ENCODE results near the gene TLR1.
"Not testable (repeated sequence)": the region's sequence is repeated elsewhere in the genome, so short reads cannot be mapped to it uniquely, and the experiment has no call there.

TLR1 gene

GRCh38 chr4:38806251-38806650 lies 1.7 kb upstream of the TLR1 start:
- not testable (repeated sequence) for DNase-seq

DNA sequence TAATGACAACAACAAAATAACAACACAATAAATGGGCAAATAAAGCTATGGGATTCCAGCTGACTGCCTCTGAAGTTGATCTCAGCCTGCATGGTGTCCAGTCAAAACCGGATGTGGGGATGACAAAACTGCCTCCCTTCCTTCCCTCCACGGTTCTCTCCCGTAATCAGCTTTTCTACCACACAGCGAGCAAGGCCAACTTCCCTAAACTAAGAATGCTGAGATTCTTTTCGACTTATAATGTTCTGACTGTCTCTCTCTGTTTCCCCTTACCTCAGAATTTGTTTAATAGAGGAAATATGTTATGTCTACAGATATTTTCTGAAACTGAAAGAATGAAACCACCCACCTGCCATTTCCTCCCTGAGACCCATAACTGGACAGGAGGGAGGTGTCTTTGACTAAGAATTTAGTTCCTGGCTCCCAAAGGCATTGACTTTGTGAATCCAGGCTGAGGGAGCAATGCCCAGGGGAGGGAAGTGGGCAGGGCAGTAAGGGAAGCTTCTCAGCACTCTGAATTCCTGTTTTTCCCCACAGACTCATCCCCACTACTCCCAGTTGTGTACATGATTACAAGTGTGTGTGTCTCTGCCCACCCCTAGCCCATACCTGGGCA lies 1.0 kb upstream of the TLR1 start:
- DNase-seq: no peak

GRCh38 chr4:38803833-38804653 lies 548 bp downstream of the TLR1 start:
- no peak for DNase-seq

- DNase-seq: no peak
These were observed 1.8 kb downstream of the TLR1 start for GRCh38 chr4:38802561-38803355.

DNA sequence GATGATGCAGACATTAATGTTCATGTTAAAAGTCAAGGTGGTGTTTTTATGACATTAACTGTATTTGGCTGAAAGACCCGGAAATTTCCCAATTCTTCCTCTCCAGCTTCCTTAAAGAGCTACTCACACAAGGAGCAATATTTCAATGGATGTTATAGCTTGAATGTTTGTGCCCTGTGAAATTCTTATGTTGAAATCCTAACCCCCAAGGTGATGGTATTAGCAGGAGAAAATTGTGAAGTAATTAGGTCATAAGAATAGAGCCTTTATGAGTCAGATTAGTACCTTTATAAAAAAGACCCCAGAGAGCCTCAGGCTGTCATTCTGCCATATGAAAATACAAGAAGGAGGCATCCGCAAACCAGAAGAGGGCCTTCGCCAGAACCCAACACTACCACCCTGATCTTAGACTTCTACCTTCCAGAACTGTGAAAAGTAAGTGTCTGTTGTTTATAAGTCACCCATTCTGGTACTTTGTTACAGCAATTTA lies 3.6 kb downstream of the TLR1 start:
- DNase-seq: no peak

- no peak for DNase-seq
These were observed 4.2 kb downstream of the TLR1 start for GRCh38 chr4:38800366-38800765.

- DNase-seq: no peak
These were observed 9.5 kb downstream of the TLR1 start for GRCh38 chr4:38795087-38795486.

DNA sequence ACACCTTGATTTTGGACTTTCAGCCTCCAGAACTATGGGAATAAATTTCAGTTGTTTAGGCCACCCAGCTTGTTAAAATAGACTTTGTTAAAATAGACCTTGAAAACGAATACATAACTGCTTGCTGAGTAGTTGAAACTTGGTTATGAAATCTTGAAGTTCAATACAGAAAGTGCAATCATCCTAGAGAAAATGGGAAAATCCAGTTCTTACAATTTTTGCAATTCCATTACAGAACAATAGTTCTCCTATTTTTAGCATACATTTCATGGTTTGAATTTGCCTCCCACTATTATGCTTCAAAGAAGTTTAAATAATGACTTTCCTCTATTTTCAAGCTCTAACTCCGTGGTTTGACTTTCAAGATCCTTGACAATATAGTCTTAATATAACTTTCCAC lies 10.5 kb downstream of the TLR1 start:
- DNase-seq: no peak

DNA sequence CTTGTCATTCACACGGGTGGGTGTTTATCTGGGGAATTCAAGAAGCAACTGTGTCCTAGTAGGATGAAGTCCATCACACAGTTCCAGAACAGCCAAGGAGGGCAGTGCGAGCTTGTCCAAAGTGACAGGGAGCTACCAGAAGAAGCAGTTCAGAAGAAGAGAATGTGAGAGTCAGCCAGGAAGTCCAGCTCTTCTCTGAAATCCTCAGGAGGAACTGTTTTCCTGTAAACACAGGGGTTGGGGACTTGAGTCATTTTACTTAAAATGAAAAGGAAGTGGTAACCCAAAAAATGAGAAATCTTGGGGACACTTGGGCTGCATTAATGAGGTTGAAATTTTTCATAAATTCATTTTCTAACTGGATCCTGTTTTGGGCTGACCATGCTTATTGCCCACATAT lies 13.6 kb downstream of the TLR1 start:
- no peak for DNase-seq

DNA sequence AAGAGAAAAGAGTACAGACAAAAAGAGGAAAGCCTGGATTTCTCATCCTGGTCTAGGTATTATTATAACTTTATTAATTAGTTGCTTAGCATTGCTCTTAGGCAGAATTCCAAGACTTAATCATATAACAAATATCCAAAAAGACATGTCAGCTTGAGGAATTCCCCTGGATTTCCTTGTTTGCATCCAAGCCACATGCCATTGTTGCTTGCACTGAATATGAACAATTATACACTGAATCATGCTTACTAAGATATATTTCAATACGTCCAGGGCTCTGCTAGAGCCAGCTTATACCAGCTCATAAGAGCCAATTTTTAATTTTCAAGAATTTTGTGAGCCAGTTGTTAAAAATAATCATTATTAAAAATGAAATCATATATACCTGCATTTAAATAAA lies 16.3 kb downstream of the TLR1 start:
- DNase-seq: no peak

- no peak for DNase-seq
These were observed 16.9 kb downstream of the TLR1 start for GRCh38 chr4:38787693-38788092.

DNA sequence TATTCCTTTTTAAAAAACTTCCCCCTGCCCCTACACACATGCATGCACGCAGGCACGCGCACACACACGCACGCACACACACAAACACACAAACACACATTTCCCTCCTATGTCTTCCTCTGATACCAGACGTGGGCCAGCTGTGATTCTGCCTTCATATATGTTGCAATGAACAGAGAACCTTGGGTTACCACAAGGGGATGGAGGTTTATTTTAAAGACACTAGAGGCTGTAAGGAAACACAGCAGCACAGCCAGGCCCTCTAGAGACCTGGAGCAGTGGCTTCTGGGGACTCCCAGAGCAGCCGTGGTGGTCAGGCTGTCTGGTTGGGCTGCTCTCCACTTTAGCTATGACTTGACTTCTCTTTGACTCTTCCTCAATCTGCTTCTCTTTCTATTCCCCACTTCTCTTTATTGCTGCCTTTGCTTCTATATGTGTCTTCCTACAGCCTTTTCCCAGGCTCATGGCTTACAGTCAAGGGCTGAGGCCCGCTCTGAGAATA lies 18.6 kb downstream of the TLR1 start:
- no peak for DNase-seq

- no peak for DNase-seq
These were observed 19.4 kb downstream of the TLR1 start for GRCh38 chr4:38785041-38785790.

DNA sequence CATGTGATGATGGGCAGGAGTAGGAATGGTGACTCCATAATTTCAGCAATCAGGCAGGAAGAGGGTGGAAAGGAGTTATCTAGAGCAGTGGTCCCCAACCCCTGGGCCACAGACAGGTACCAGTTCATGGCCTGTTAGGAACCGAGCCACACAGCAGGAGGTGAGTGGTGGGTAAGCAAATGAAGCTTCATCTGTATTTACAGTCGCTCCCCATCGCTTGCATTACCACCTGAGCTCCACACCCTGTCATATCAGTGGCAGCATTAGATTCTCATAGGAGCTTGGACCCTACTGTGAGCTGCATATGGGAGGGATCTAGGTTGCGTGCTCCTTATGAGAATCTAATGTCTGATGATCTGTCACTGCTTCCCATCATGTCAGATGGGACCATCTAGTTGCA lies 20.4 kb downstream of the TLR1 start:
- no peak for DNase-seq

GRCh38 chr4:38783109-38783460 lies 21.5 kb downstream of the TLR1 start:
- DNase-seq: no peak

DNA sequence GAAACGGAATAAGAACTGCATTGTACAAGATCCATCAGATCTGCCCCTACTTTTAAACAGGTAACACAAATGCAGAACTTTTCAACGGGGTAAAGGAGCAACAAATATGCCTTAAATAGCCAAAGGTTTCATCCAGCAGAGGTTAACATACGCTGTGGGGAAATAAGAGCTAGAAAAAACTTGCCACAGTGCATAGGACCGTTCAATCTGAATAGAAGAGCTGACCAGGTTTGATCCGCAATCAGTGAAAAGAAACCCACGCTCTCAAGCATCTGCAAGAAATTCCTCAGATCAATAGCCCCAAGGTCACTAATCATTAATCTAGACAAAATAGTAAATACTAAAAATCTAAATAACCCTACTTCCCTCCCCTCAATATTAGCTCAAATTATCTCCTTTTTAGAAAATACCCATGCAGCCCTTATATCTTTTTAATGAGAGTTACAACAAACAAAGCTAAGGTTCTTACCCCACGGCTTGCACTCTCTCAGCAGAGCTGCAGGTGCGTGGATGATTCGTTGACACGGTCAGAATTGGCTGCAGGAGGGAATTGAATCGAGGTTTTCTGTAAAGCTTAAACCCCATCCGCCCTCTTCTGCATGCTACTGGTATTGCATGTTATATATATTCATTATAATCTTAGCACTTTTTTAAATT lies 22.0 kb downstream of the TLR1 start, which contains the start of gene TLR10:
TLR10 (minus strand) TSS at position 539 of the 657 bp plus-strand sequence. CDS start 7,400 bp downstream, outside the sequence.
- no peak for DNase-seq

GRCh38 chr4:38781854-38782261 lies 22.7 kb downstream of the TLR1 start:
- no peak for DNase-seq

- DNase-seq: no peak
These were observed 23.6 kb downstream of the TLR1 start for GRCh38 chr4:38780833-38781484.

GRCh38 chr4:38779790-38780189 lies 24.8 kb downstream of the TLR1 start:
- DNase-seq: no peak

DNA sequence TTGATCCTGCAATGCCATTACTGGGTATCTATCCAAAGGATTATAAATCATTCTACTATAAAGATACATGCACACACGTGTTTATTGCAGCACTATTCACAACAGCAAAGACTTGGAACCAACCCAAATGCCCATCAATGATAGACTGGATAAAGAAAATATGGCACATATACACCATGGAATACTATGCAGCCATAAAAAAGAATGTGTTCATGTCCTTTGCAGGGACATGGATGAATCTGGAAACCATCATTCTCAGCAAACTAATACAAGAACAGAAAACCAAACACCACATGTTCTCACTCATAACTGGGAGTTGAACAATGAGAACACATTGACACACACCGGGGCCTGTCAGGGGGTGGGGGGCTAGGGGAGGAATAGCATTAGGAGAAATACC lies 26.7 kb downstream of the TLR1 start:
- DNase-seq: not testable (repeated sequence)

DNA sequence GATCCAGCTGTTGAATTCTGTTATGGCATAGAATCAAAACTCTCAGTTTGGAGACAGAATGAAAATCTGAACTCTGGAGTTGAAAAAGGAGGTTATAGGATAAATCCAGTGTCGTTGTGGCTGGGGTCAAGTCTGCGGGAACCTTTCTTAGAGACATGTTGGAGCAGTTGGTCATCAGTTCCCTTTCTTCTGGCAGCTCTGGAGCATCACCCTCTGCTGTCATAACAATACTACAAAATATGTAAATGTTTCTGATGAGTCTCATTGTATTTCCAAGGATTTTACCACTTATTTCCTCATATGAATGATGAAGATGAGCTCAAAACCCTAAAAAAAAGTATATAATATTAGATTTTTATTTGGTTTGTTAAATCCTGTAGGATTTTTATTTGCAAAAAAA lies 29.3 kb downstream of the TLR1 start:
- no peak for DNase-seq

Data from activated naive CD4-positive, alpha-beta T cell (primary cell).